Measurements from ENCODE around the gene TOMM22.

Gene TOMM22

GRCh38 chr22:38656256-38657044 lies 25.3 kb upstream of the TOMM22 start, which contains the start of the genes CBY1 and FAM227A:
TSS of gene CBY1 (plus strand) at chr22:38656638. CDS start at chr22:38668055, 11,417 bp downstream.
TSS of gene FAM227A (minus strand) at chr22:38656392. CDS start at chr22:38650168, 6,224 bp downstream.
- H3K4me3 ChIP-seq (ENCODE audit: low read length): peak within 1 kb of the TSS; percentile 85

GRCh38 chr22:38657045-38657909 lies 24.5 kb upstream of the TOMM22 start:
- Histone ChIP-seq H3K9ac (ENCODE audit: low read depth, low read length) (peak overlapping the region; percentile 99), H3K4me2 (ENCODE audit: low read length) (peak overlapping the region; percentile 92), H3K4me1 (ENCODE audit: control insufficient read depth, insufficient read depth, low read length) (peaks cover 11% of the 10 kb centered on the region), H3K27me3 (ENCODE audit: control insufficient read depth, insufficient read depth, low read length) (no peaks in the 10 kb centered on the region), H3K4me3 (ENCODE audit: low read length) (peak overlapping the region; percentile 85), H3K36me3 (ENCODE audit: insufficient read depth, low read length) (no peaks in the 10 kb centered on the region), H3K9me3 (replicated peaks; ENCODE audit: low read length) (no peaks in the 10 kb centered on the region)

More at GRCh38 chr22:38656256-38657044, 25.3 kb upstream of the TOMM22 start, which contains the start of the genes CBY1 and FAM227A:
- H3K9ac ChIP-seq (ENCODE audit: low read depth, low read length): peak within 1 kb of the TSS; percentile 99
- no peaks in the 10 kb centered on the region for H3K36me3 ChIP-seq (ENCODE audit: insufficient read depth, low read length)
- H3K9me3 ChIP-seq (replicated peaks; ENCODE audit: low read length): no peaks in the 10 kb centered on the region
- peak within 1 kb of the TSS; percentile 92 for H3K4me2 ChIP-seq (ENCODE audit: low read length)
- H3K27me3 ChIP-seq (ENCODE audit: control insufficient read depth, insufficient read depth, low read length): no peaks in the 10 kb centered on the region
- peaks cover 11% of the 10 kb centered on the region for H3K4me1 ChIP-seq (ENCODE audit: control insufficient read depth, insufficient read depth, low read length)

- no peak overlapping the region for H3K9ac ChIP-seq (ENCODE audit: low read depth, low read length)
- H3K36me3 ChIP-seq (ENCODE audit: insufficient read depth, low read length): peaks cover 8% of the 10 kb centered on the region
- H3K4me3 ChIP-seq (ENCODE audit: low read length): no peak overlapping the region
- H3K9me3 ChIP-seq (replicated peaks; ENCODE audit: low read length): no peaks in the 10 kb centered on the region
- no peaks in the 10 kb centered on the region for H3K4me1 ChIP-seq (ENCODE audit: control insufficient read depth, insufficient read depth, low read length)
- no peak overlapping the region for H3K4me2 ChIP-seq (ENCODE audit: low read length)
- H3K27me3 ChIP-seq (ENCODE audit: control insufficient read depth, insufficient read depth, low read length): no peaks in the 10 kb centered on the region
Observed at GRCh38 chr22:38674888-38675287, 6.9 kb upstream of the TOMM22 start.

GRCh38 chr22:38675833-38676232 lies 5.9 kb upstream of the TOMM22 start:
- Histone ChIP-seq H3K4me2 (ENCODE audit: low read length) (no peak overlapping the region), H3K36me3 (ENCODE audit: insufficient read depth, low read length) (peaks cover 8% of the 10 kb centered on the region), H3K4me3 (ENCODE audit: low read length) (no peak overlapping the region), H3K4me1 (ENCODE audit: control insufficient read depth, insufficient read depth, low read length) (no peaks in the 10 kb centered on the region), H3K9me3 (replicated peaks; ENCODE audit: low read length) (no peaks in the 10 kb centered on the region), H3K27me3 (ENCODE audit: control insufficient read depth, insufficient read depth, low read length) (no peaks in the 10 kb centered on the region), H3K9ac (ENCODE audit: low read depth, low read length) (no peak overlapping the region)

- Histone ChIP-seq H3K4me1 (ENCODE audit: control insufficient read depth, insufficient read depth, low read length) (peaks cover 10% of the 10 kb centered on the region), H3K27me3 (ENCODE audit: control insufficient read depth, insufficient read depth, low read length) (no peaks in the 10 kb centered on the region), H3K4me2 (ENCODE audit: low read length) (no peak overlapping the region), H3K9me3 (replicated peaks; ENCODE audit: low read length) (no peaks in the 10 kb centered on the region), H3K36me3 (ENCODE audit: insufficient read depth, low read length) (peaks cover 60% of the 10 kb centered on the region), H3K4me3 (ENCODE audit: low read length) (no peak overlapping the region), H3K9ac (ENCODE audit: low read depth, low read length) (no peak overlapping the region)
Observed at GRCh38 chr22:38684895-38685294, 3.1 kb downstream of the TOMM22 start.

- Histone ChIP-seq H3K4me2 (ENCODE audit: low read length) (no peak overlapping the region), H3K9me3 (replicated peaks; ENCODE audit: low read length) (no peaks in the 10 kb centered on the region), H3K4me1 (ENCODE audit: control insufficient read depth, insufficient read depth, low read length) (peaks cover 10% of the 10 kb centered on the region), H3K4me3 (ENCODE audit: low read length) (no peak overlapping the region), H3K27me3 (ENCODE audit: control insufficient read depth, insufficient read depth, low read length) (no peaks in the 10 kb centered on the region), H3K36me3 (ENCODE audit: insufficient read depth, low read length) (peaks cover 62% of the 10 kb centered on the region), H3K9ac (ENCODE audit: low read depth, low read length) (no peak overlapping the region)
Observed at GRCh38 chr22:38685761-38686160, 4.0 kb downstream of the TOMM22 start.

- Histone ChIP-seq H3K27me3 (ENCODE audit: control insufficient read depth, insufficient read depth, low read length) (no peaks in the 10 kb centered on the region), H3K4me2 (ENCODE audit: low read length) (no peak overlapping the region), H3K36me3 (ENCODE audit: insufficient read depth, low read length) (peaks cover 68% of the 10 kb centered on the region), H3K4me1 (ENCODE audit: control insufficient read depth, insufficient read depth, low read length) (no peaks in the 10 kb centered on the region), H3K9me3 (replicated peaks; ENCODE audit: low read length) (no peaks in the 10 kb centered on the region), H3K9ac (ENCODE audit: low read depth, low read length) (no peak overlapping the region), H3K4me3 (ENCODE audit: low read length) (no peak overlapping the region)
Observed at GRCh38 chr22:38689651-38690050, 7.9 kb downstream of the TOMM22 start.

GRCh38 chr22:38694049-38694448 lies 12.3 kb downstream of the TOMM22 start:
- no peak overlapping the region for H3K4me3 ChIP-seq (ENCODE audit: low read length)
- H3K27me3 ChIP-seq (ENCODE audit: control insufficient read depth, insufficient read depth, low read length): no peaks in the 10 kb centered on the region
- no peak overlapping the region for H3K4me2 ChIP-seq (ENCODE audit: low read length)
- H3K9ac ChIP-seq (ENCODE audit: low read depth, low read length): no peak overlapping the region
- peaks cover 33% of the 10 kb centered on the region for H3K36me3 ChIP-seq (ENCODE audit: insufficient read depth, low read length)
- H3K9me3 ChIP-seq (replicated peaks; ENCODE audit: low read length): no peaks in the 10 kb centered on the region
- peaks cover 30% of the 10 kb centered on the region for H3K4me1 ChIP-seq (ENCODE audit: control insufficient read depth, insufficient read depth, low read length)

- Histone ChIP-seq H3K4me1 (ENCODE audit: control insufficient read depth, insufficient read depth, low read length) (peaks cover 35% of the 10 kb centered on the region), H3K36me3 (ENCODE audit: insufficient read depth, low read length) (peaks cover 25% of the 10 kb centered on the region), H3K4me3 (ENCODE audit: low read length) (no peak overlapping the region), H3K9me3 (replicated peaks; ENCODE audit: low read length) (no peaks in the 10 kb centered on the region), H3K27me3 (ENCODE audit: control insufficient read depth, insufficient read depth, low read length) (no peaks in the 10 kb centered on the region), H3K9ac (ENCODE audit: low read depth, low read length) (no peak overlapping the region), H3K4me2 (ENCODE audit: low read length) (no peak overlapping the region)
Observed at GRCh38 chr22:38694940-38695339, 13.2 kb downstream of the TOMM22 start.

GRCh38 chr22:38696606-38697424 lies 15.1 kb downstream of the TOMM22 start:
- Histone ChIP-seq H3K9me3 (replicated peaks; ENCODE audit: low read length) (no peaks in the 10 kb centered on the region), H3K4me2 (ENCODE audit: low read length) (peak overlapping the region; percentile 90), H3K9ac (ENCODE audit: low read depth, low read length) (peak overlapping the region; percentile 42), H3K27me3 (ENCODE audit: control insufficient read depth, insufficient read depth, low read length) (no peaks in the 10 kb centered on the region), H3K4me3 (ENCODE audit: low read length) (peak overlapping the region; percentile 91), H3K36me3 (ENCODE audit: insufficient read depth, low read length) (peaks cover 20% of the 10 kb centered on the region), H3K4me1 (ENCODE audit: control insufficient read depth, insufficient read depth, low read length) (peaks cover 40% of the 10 kb centered on the region)
